GM11168 (cell line): ENCODE results near the gene GPR25.

Experiments
- in situ Hi-C: fragments of 300-500 bp; cut with MboI; formaldehyde crosslinking; loops from one replicate; pipeline ENCODE4 v1.12.0; 2022; ENCODE audit warnings: low sequenced_read_pairs; ENCODE audit not compliant: unreplicated experiment

GPR25 gene, protein sequence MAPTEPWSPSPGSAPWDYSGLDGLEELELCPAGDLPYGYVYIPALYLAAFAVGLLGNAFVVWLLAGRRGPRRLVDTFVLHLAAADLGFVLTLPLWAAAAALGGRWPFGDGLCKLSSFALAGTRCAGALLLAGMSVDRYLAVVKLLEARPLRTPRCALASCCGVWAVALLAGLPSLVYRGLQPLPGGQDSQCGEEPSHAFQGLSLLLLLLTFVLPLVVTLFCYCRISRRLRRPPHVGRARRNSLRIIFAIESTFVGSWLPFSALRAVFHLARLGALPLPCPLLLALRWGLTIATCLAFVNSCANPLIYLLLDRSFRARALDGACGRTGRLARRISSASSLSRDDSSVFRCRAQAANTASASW

DNA sequence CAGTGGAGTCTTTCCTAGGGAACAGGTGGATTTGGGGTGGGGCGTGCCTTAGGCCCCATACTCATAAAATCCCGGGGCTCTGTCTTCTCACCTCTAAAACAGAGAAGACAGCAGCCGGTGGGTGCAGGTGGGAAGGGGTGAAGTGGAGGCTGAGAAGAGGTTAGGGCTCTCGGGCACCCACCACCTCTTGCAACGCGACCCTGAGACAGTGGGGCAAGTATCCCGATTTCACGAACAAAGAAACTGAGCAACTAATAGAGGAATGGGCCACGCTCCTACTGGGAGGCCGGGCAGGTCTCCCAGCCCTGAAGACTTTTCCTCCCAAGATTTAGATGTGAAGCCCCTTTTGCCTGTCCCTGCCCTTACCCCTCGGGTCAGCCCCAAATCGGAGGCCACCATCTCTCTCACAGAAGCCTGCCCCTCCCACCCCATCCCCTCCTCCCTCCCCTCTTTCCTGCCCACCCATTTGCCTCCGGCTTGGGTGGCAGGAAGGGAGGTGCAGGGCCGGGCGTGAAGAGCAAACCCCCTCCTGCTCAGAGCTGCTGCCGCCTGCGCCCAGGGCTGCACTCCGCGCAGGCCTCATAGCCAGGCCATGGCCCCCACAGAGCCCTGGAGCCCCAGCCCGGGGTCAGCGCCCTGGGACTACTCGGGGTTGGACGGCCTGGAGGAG is at the start of gene GPR25:
Gene GPR25 (plus strand): TSS at position 536 of the 670 bp plus-strand sequence. CDS start 57 bp downstream, at position 593.
- in situ Hi-C loops, result no loop called here

DNA sequence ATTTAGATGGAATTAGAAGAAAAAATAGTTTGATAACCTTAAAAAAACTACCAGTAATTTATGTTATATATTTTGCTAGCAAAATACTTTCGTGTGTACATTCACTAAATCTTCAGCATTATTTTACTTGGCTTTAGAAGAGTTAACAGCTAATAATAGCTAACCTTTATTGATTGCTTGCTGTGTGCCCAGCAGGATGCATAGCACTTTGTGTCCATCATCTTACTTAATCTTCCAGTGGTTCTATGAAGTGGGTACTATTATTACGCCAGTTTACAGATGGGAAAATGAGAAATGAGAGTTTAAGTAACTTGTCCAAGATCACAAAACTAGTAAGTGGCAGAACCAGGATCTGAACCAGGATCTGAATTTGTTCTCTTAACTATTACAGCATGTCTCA is 41.7 kb upstream of the GPR25 start:
- in situ Hi-C loops, result no loop called here

DNA sequence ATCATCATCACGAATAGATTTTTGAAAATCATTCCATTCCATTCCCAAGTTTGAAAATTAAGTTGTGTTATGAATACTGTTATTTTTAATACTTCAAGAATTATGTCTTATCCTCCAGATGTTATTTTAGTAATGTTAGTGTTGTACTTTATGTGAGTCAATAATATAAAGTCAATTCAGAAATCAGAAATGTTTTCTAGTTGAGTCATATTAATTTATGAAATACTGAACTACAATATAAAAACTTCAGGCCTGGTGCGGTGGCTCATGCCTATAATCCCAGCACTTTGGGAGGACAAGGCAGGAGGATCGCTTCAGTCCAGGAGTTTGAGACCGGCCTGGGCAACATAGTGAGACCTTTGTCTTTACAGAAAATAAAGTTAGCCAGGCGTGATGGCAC is 38.4 kb upstream of the GPR25 start:
- in situ Hi-C loops, result no loop called here

DNA sequence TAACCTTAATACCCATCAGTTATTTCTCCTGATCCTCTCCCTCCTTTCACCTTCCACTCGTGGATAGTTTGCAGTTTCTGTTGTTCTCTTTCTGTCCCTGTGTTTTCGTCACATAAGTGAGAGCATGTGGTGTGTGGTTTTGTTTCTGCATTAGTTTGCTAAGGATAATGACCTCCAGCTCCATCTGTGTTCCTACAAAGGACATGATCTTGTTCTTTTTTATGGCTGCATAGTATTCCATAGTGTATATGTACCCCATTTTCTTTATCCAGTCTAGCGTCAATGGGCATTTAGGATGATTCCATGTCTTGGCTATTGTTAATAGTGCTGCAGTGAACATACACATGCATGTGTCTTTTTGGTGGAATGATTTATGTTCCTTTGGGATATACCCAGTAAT is 36.6 kb upstream of the GPR25 start:
- in situ Hi-C loops, result no loop called here

DNA sequence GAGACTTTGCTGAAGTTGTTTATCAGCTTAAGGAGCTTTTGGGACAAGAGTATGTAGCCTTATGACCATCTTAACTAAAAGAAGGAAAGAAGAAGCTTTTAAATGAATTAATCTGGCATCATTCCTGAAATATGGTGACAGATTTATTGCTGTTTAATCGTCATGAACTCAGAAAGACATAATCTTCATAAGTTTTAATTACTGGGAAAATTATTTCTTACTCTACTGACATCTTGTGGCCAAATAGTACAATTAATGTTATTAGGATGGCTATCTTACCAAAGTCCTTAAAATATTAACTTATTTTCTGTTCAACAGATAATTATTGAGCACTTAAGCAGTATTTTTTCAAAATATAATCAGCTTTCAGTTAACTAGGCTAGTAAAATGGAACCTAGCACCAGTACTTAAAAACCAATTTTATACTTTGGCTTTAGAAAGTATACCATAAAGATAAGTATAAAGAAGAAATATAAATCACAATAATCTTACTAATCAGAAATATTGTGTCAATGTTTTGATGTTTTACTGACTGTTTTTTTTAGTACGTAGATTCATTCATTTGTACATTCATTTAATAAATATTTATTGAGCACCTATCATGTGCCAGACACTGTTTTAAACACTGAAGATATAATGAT is 34.7 kb upstream of the GPR25 start:
- in situ Hi-C loops, result no loop called here

DNA sequence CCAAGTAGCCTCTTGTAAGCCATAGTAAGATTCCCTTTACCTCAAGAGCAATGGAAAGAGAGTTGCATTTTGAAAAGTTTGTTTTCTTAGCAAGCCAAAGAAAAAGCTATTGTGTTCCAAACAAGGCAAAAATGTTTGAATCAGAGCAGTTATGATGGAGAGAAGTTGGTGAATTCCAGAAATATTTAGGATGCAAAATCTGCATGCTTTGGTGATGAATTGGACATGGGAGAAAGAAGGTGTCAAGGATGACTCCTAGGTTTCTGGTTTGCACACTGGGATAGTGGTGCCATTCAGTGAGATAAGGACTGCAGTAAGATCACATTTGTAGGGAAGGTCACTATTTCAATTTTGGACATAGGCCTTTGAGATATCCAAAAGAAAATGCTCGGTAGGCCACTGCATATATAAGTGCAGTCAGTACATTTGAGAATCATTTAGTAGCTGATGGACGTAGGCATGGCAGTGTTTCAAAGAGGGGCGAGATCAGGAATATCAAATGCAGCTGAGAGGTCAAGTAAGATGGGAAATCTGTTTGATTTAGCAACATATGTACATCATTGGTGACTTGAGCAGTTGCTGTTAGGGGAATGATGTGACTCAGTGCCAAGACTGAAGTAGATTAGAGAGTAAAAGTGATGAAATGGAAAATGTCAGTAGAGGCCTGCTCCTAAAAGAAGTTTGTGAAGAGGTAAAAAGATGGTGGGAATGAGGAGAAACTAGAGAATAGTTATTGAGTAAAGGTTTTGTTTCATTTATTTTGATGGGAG is 33.9 kb upstream of the GPR25 start:
- in situ Hi-C loops, result no loop called here

DNA sequence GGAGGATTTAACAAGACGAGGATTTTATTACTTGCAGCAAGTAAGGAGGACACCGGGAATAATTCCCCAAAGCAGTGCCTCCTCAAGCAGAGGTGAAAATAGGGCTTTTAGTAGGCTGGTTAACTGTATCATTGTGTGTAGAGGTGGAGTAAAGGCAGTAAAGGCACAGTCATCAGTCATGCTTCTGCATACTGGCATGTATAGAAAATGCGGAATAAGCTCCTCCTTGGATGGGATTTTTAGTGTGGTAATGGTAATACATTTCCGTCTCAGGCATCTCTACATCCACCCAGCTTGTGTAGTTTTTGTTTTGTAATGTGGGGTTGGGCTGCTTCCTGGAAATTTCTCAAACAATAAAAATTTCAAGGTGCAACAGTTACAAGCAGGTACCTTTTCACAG is 27.4 kb upstream of the GPR25 start:
- in situ Hi-C loops, result no loop called here

DNA sequence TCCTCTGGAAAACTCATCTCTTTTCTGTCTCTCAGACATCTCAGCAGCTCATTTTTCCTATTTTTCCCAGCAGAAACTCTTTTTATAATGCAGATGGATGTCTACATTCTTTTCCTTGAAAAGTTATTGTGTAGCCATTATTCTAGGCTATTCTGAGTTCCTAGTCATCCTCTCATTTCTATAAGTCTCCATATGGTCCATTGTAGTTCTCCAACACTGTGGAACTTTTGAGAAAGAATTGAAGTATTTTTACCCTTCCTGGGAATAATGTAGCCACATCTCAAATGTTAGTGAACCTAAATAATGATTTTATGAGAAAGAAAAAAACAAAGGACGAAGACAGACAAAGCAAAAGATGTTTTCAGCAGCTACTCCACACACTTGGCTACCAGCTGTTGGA is 26.4 kb upstream of the GPR25 start:
- in situ Hi-C loops, result no loop called here

DNA sequence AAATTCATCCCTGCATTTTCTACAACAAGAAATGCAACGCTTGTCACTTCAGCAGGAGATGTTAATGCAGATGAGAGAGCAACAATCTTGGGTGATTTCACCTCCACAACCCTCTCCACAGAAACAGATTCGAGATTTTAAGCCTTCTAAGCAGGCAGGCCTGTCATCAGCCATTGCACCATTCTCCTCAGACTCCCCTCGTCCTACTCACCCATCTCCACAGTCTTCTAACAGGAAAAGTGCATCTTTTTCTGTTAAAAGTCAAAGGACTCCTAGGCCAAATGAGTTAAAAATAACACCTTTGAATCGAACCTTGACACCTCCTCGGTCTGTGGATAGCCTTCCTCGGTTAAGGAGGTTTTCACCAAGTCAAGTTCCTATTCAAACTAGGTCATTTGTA is 23.4 kb upstream of the GPR25 start:
- in situ Hi-C loops, result no loop called here

DNA sequence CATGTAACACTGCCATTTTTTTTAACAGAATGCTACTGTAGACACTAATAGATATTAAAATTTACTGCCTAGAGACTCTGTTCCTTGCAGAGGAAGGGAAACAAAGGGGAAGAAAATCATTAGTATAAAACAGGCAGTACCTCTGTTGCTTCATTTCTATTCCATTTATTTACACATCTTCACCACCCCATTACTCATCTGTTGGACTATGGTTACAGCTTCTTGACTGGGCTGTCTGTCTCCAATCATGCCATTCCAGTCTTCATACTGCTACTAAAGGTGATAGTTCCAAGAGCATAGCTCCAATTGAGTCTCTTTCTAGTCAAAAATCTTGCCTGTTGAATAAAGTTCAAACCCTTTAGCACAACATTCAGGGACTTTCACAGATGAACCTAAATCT is 22.2 kb upstream of the GPR25 start:
- in situ Hi-C loops, result no loop called here

DNA sequence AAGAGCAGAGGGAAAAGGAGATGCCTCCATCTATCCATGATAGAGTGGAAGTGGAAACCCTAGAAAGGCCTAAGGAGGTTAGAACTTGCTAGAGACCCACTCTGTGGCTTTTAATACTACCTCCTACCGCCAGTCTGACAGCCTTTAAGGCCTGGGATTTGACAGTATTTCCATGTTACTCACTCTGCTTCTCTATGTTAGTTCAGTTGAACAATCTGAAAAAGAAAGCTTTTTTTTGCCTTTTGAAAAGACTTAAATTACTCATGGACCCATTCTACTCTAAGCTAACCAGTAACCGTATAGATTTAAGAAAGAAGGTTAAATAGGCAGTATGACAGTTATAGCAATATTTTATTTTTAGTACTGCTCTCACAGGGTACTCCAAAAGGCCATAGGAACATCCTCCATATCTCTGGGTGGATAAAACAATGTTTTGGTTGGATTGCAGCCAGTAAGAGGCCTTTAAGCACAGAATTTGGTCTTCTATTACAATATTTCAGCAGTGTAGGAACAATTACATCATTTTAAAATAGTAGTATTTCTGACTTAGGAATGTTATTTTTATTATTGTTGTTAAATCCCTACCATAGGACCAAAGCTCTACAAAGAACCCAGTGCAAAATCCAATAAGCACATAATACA is 15.9 kb upstream of the GPR25 start:
- in situ Hi-C loops, result no loop called here

DNA sequence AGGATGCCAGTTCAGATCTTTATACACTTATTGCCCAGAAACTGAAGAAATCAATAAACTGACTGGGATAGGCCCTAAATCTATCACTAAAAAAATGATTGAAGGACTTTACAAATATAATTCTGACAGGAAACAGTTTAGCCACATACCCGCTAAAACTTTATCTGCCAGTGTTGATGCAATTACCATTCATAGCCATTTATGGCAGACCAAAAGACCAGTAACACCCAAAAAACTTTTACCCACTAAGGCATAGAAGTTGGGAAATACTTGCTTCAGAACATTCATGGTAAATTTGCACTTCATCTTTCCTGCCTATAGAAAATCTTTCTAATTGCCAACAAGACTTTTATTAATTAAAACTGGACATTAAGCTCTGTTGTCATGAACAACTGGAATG is 15.0 kb upstream of the GPR25 start:
- in situ Hi-C loops, result no loop called here

DNA sequence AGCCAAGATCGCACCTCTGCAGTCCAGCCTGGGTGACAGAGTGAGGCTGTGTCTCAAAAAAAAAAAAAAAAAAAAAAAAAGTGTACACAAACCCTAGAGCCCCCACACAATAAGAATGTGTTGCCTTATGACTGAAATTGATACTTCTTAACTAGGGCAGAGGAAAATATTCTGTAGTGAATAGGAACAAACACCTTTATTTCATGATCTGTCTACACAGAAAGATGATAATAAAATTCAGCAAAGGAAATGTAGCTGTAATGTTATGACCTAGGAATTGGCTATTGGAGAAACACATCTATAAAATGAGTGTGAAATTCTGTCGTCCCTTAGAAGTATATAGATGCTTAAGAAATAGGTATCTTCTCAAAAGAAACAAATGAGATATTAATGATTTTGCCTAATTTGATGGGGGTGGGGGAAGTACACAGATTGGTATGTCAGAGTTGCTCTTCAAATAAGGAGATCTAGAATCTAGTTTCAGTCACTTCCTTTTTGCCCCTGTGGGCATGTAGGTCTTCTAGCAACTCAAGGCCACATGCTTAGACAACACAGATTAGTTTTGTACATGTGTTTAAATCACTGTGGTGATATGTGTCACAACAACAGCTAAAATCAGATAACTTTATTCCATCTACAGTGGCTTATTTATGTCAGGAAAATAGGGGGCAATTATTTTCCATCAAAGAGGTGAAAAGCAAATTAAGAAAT is 10.7 kb upstream of the GPR25 start:
- in situ Hi-C loops, result no loop called here

DNA sequence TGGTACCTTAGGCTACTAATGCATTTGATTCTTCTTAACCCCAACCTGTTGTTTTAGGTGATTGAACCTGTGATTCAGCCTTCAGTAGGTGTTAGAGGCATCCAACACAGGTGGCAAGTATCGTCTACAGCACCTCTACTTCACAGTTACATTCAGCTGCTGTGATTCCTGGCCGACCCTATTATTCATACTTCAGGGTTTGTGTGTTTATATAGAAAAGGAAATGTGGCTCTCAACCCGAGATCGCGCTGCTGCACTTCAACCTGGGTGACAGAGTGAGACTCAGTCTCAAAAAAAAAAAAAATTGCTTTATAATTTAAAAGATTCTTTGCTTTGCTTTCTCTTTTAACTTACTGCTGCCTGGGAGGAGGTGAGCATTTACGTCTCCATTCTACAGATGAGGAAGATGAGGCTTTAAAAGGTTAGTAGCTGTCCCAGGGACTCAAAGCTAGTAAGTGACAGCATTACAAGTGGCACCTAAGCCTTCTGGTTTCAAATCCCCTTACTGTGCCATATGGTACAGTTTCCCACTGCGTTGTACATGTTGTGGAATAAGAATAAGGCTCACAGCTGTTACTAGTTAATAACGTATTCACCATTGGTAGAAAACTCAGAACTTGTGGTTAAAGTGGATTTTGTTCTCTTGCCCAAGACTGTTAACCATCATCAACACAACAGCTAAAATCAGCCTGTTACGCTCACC is 9.9 kb upstream of the GPR25 start:
- in situ Hi-C loops, result no loop called here

DNA sequence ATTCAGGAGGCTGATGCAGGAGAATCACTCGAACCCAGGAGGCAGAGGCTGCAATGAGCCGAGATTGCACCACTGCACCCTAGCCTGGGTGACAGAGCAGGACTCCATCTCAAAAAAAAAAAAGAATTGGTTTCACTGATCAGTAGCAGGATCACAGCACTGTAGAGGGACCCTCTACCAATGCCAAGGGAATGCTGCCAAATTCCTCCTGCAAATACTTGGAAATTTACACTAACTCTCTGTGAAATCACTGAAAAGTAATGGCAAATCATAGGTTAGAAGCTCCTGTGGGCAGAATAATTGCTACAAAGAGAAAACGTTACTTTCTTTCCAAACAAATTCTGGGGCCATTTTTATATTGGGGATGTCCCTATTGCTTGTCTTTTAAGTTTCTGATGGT is 6.7 kb upstream of the GPR25 start:
- in situ Hi-C loops, result no loop called here

DNA sequence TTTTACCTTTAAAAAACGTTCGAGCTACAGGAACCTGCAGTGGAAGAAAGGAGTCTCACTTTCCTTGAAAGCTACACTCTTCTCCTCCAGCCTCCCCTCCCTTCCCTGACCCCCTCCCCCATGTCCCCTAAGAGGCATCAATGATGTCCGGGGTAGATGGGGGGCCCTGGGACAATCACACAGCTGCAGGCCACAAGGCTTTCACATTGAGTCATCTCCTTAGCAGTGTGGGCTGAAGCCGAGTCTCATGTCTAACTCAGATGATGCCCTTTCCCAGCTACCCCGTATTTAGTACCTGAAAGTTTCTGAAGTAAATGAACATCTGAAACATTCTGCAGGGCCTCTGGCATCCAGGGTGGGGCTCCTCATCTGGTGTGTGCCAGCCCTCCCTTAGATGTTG is 6.3 kb upstream of the GPR25 start:
- in situ Hi-C loops, result no loop called here

DNA sequence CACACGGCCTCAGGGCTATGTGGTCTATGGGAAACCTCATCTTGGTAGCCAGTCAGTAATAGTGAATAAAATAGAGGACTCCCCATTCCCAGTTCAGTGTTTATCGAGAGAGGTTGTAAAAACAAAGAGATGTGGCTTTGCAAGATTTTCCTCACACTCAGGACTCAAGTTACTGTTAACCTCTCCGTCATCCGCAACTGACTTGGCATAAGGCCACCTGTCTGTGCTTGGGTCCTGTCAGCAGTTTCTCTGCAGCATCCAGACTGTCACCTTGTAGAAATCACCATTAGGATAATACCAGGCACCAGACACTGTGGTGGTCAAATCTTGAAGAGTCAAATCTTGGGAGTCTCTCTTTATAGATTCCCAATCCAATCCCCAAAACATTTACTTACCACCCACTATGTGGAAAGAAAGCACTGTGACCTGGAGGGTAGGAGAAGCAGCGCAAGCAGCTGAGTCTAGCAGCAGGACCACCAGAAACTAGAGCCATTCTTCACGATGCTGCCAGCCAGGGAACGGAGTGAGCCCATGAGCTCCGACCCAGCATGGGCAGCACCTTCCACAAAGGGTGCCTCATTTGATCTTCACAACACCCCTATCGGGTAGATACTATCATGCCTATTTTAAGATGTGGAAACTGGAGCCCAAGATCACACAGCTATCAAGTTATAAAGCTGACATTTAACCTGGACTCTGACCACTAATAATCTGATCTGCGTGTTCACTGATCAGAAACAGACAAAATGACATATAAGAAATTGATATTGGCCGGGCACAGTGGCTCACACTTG is 5.6 kb upstream of the GPR25 start:
- in situ Hi-C loops, result no loop called here

DNA sequence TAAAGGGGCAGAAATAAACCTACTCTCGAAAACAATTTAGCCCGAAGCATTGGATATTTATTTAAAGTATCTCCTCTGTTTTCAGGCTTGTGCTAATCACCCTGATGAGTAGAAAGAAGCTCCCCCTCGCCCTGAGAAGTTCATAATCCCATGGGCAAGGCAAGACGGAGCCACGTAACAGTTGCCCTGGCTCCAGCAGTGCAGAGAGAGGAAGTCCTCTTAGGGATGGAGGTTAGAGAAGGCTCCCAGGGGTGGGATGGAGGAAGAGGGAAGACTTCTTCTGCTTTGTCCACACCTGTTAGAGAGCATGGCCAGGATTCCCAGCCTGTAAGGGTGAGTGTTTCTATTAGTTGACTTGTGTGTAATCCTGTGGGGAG is 3.4 kb upstream of the GPR25 start:
- in situ Hi-C loops, result no loop called here
